Endodermal cell (in vitro differentiated cells): ENCODE results near the gene KLRK1. TPM values are rescaled to one million over a fixed set of nuclear protein-coding genes. Genes with fewer than 3 reads are reported as not detected.
"Not testable (repeated sequence)": the region's sequence is repeated elsewhere in the genome, so short reads cannot be mapped to it uniquely, and the experiment has no call there.

ENCODE experiments used
- DNase-seq: peaks from one replicate; pipeline ENCODE4 v3.0.0-alpha.2; 2017
- H3K27ac ChIP-seq: 2 replicates; pipeline ENCODE4 v1.5.1; 2013; ENCODE audit warnings: mild to moderate bottlenecking, low read depth, low read length, moderate library complexity
- H3K27me3 ChIP-seq: 2 replicates; pipeline ENCODE4 v1.6.1; 2013; ENCODE audit warnings: mild to moderate bottlenecking, low read length, moderate library complexity; ENCODE audit not compliant: insufficient read depth, control insufficient read depth, poor library complexity, severe bottlenecking
- H3K36me3 ChIP-seq: 2 replicates; pipeline ENCODE4 v1.7.0; 2013; ENCODE audit warnings: mild to moderate bottlenecking, low read length, moderate library complexity; ENCODE audit not compliant: control insufficient read depth, insufficient read depth
- H3K4me1 ChIP-seq: one replicate; pipeline ENCODE4 v1.7.0; 2013; ENCODE audit warnings: low read length; ENCODE audit not compliant: control insufficient read depth, insufficient read depth
- H3K4me3 ChIP-seq: 2 replicates; pipeline ENCODE4 v1.5.1; 2013; ENCODE audit warnings: mild to moderate bottlenecking, low read length, moderate library complexity
- H3K9ac ChIP-seq: 2 replicates; pipeline ENCODE4 v1.6.1; 2013; ENCODE audit warnings: mild to moderate bottlenecking, low read length, moderate library complexity; ENCODE audit not compliant: poor library complexity, severe bottlenecking; ENCODE audit errors: extremely low read depth
- H3K9me3 ChIP-seq: 2 replicates; pipeline ENCODE4 v1.6.1; 2013; ENCODE audit warnings: mild to moderate bottlenecking, low read length, moderate library complexity; ENCODE audit not compliant: control insufficient read depth
- H3K27ac Mint-ChIP-seq: 2 replicates; pipeline ENCODE4 v1.8.0; 2020; ENCODE audit warnings: mixed read lengths
- H3K27me3 Mint-ChIP-seq: 2 replicates; pipeline ENCODE4 v1.8.0; 2021; ENCODE audit warnings: mild to moderate bottlenecking, mixed read lengths; ENCODE audit not compliant: insufficient read depth
- H3K36me3 Mint-ChIP-seq: 2 replicates; pipeline ENCODE4 v1.8.0; 2020; ENCODE audit warnings: low read depth, mixed read lengths
- H3K4me1 Mint-ChIP-seq: 2 replicates; pipeline ENCODE4 v1.8.0; 2020; ENCODE audit warnings: mixed read lengths
- H3K4me3 Mint-ChIP-seq: 2 replicates; pipeline ENCODE4 v1.8.0; 2020; ENCODE audit warnings: mild to moderate bottlenecking, moderate library complexity, mixed read lengths
- H3K9me3 Mint-ChIP-seq: 2 replicates; pipeline ENCODE4 v1.8.0; 2020; ENCODE audit warnings: mild to moderate bottlenecking, mixed read lengths
- CTCF ChIP-seq: fragments of 200-600 bp; sonication (generic); conservative IDR thresholded peaks from 2 replicates; pipeline ENCODE4 v1.5.0; 2021; ENCODE audit warnings: antibody characterized with exemption, mild to moderate bottlenecking
- WGBS, 2 experiments: methylation state at CpG; one replicate each; pipeline versions ENCODE4 v1.1.5 to v1.1.7; 2013; ENCODE audit warnings: missing lambda C conversion rate in 2 of 2, mixed read lengths in 1 of 2; ENCODE audit not compliant: insufficient coverage in 1 of 2, insufficient read length in 1 of 2; 5-methylcytosine and 5-hydroxymethylcytosine counted together
- total RNA-seq, 2 donors: library from RNA; stranded (reverse); fragmentation: NEBNext Ultra II Directional in 1 of 2; extraction: Animal tissue kit (Norgen Biotek cat#: 25700) in 1 of 2; gene quantifications; 2 replicates in 1 of 2; 3 replicates in 1 of 2; pipeline ENCODE4 v1.2.1, GENCODE V29; 2021

KLRK1 gene
- total RNA-seq, 2 donors from 2014 or later, result 0.24 TPM; not detected in 1

- DNase-seq, result no peak
- Histone ChIP-seq H3K4me1 (no peaks in the 10 kb centered on the region), H3K27me3 (no peaks in the 10 kb centered on the region), H3K4me3 (no peak overlapping the region), H3K9ac (no peak overlapping the region), H3K27ac (no peak overlapping the region), H3K36me3 (no peaks in the 10 kb centered on the region), H3K9me3 (peaks cover 6% of the 10 kb centered on the region)
- H3K4me1 Mint-ChIP-seq, result peaks cover 5% of the 10 kb centered on the region
- H3K27me3 Mint-ChIP-seq, result no peaks in the 10 kb centered on the region
- TF ChIP-seq CTCF, result no peak
- no peaks in the 10 kb centered on the region for H3K36me3 Mint-ChIP-seq
- no peak overlapping the region for H3K27ac Mint-ChIP-seq
- no peak overlapping the region for H3K4me3 Mint-ChIP-seq
- H3K9me3 Mint-ChIP-seq, result peaks cover 6% of the 10 kb centered on the region
These were observed 11.0 kb upstream of the KLRK1 start for GRCh38 chr12:10400829-10401228.

DNA sequence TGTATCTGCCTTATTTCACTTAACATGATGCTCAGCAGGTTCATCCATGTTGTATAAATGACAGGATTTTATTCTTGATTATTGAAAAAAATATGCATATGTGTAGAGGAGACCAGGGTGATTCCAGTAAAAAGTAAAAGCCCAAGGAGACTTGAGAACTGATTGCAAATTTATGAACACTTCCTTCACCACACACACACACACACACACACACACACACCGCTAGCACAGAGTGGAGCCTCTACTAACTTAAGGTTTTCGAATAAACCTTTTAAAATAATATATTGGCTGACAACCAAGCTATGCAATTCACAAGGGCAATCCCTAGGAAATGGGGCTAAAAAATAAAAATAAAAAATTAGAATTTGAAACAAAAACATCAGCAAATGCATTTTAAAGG, 8.3 kb upstream of the KLRK1 start:
- Mint-ChIP-seq H3K9me3 (no peaks in the 10 kb centered on the region), H3K27me3 (no peaks in the 10 kb centered on the region), H3K4me1 (peaks cover 13% of the 10 kb centered on the region), H3K36me3 (no peaks in the 10 kb centered on the region), H3K4me3 (no peak overlapping the region), H3K27ac (no peak overlapping the region)
- no peak for DNase-seq
- Histone ChIP-seq H3K27me3 (no peaks in the 10 kb centered on the region), H3K9ac (no peak overlapping the region), H3K4me1 (no peaks in the 10 kb centered on the region), H3K27ac (no peak overlapping the region), H3K36me3 (no peaks in the 10 kb centered on the region), H3K9me3 (no peaks in the 10 kb centered on the region), H3K4me3 (no peak overlapping the region)
- WGBS, 2 experiments, result 73% methylated on average over 2 of the region's 2 CpGs; no CpG with 5 or more reads in 1 of the 2 experiments
- TF ChIP-seq CTCF, result no peak

DNA sequence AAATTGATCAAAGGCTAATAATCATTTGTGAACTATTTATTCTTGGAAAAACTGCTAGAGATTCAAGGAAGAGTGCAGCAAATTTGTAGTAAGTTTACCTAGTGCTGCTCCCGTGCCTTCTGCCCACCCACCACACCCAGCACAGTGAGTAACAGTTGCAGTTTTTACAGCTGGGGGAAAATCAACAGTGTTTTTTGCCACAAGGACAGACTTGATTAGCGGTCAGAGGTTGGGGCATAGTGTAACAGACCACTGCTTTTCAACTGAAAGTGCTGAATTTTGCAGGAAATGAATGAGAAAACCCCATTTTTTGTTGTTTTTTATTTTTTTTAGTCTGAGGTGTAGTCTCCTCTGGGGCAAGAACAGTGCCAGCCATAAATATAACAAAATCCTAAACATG, 7.5 kb upstream of the KLRK1 start:
- WGBS, 2 experiments, result 80 to 83% methylated on average over 1 to 2 of the region's 2 CpGs

GRCh38 chr12:10396176-10396575, 6.3 kb upstream of the KLRK1 start:
- not testable (repeated sequence) for H3K4me3 ChIP-seq, H3K9me3 Mint-ChIP-seq, H3K27ac Mint-ChIP-seq, H3K9me3 ChIP-seq, DNase-seq, H3K4me3 Mint-ChIP-seq, H3K27me3 ChIP-seq, H3K27ac ChIP-seq, H3K36me3 Mint-ChIP-seq, H3K4me1 ChIP-seq, H3K36me3 ChIP-seq, H3K9ac ChIP-seq, H3K27me3 Mint-ChIP-seq
- H3K4me1 Mint-ChIP-seq, result peaks cover 13% of the 10 kb centered on the region
- 90 to 95% methylated on average over 2 to 15 of the region's 15 CpGs for WGBS, 2 experiments

More for the DNA sequence above, 7.5 kb upstream of the KLRK1 start:
- Histone ChIP-seq H3K9ac (no peak overlapping the region), H3K4me3 (no peak overlapping the region), H3K4me1 (no peaks in the 10 kb centered on the region), H3K9me3 (no peaks in the 10 kb centered on the region), H3K36me3 (no peaks in the 10 kb centered on the region), H3K27ac (no peak overlapping the region), H3K27me3 (no peaks in the 10 kb centered on the region)
- Mint-ChIP-seq H3K36me3 (no peaks in the 10 kb centered on the region), H3K4me3 (no peak overlapping the region), H3K27me3 (no peaks in the 10 kb centered on the region), H3K27ac (no peak overlapping the region), H3K9me3 (no peaks in the 10 kb centered on the region), H3K4me1 (peaks cover 13% of the 10 kb centered on the region)
- TF ChIP-seq CTCF, result no peak
- DNase-seq, result no peak
